ENCODE data around the gene IL1R2. TPM values are rescaled to one million over a fixed set of nuclear protein-coding genes. Genes with fewer than 3 reads are reported as not detected.

IL1R2 gene
- total RNA-seq, 6 donors from 2014 or later: 24.7 to 84.8 (median 60.0) TPM

DNA sequence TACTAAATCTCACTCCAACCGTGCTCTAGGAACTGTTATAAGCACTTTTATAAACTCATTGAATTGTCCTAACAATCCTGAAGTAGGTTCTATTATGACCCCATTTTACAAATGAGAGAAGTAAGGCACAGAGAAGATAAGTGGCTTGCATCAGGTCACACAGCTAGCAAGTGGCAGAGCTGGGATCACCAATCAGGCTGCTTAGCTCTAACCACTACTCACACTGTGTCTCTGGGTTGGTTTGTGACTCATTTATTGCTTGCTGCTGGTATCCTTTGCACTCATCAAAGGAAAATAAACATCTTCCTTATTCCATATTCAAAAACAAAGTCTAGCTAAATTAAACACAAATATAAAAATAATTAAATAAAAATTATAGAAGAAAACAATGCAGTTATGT, 42.5 kb upstream of the IL1R2 start:
- WGBS, 2 donors: 55 to 85% methylated on average over 1 of the region's 1 CpG
- DNase-seq: no peak
- no peak for ATAC-seq (ENCODE audit: low FRiP score in 2 of 2)
- H3K4me1 ChIP-seq: no peaks in the 10 kb centered on the region
- no peaks in the 10 kb centered on the region for H3K9me3 ChIP-seq
- no peak overlapping the region for H3K4me3 ChIP-seq
- H3K27me3 ChIP-seq: no peaks in the 10 kb centered on the region
- H3K36me3 ChIP-seq: no peaks in the 10 kb centered on the region
- TF ChIP-seq EP300 (IDR thresholded peaks at IDR 0.05): no peak
- TF ChIP-seq, protein P1, sequence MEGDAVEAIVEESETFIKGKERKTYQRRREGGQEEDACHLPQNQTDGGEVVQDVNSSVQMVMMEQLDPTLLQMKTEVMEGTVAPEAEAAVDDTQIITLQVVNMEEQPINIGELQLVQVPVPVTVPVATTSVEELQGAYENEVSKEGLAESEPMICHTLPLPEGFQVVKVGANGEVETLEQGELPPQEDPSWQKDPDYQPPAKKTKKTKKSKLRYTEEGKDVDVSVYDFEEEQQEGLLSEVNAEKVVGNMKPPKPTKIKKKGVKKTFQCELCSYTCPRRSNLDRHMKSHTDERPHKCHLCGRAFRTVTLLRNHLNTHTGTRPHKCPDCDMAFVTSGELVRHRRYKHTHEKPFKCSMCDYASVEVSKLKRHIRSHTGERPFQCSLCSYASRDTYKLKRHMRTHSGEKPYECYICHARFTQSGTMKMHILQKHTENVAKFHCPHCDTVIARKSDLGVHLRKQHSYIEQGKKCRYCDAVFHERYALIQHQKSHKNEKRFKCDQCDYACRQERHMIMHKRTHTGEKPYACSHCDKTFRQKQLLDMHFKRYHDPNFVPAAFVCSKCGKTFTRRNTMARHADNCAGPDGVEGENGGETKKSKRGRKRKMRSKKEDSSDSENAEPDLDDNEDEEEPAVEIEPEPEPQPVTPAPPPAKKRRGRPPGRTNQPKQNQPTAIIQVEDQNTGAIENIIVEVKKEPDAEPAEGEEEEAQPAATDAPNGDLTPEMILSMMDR (IDR thresholded peaks at IDR 0.05): no peak
- TF ChIP-seq POLR2A (IDR thresholded peaks at IDR 0.05): no peak
- no peak for TF ChIP-seq POLR2AphosphoS5 (IDR thresholded peaks at IDR 0.05)
- no peak overlapping the region for H3K27ac ChIP-seq

DNA sequence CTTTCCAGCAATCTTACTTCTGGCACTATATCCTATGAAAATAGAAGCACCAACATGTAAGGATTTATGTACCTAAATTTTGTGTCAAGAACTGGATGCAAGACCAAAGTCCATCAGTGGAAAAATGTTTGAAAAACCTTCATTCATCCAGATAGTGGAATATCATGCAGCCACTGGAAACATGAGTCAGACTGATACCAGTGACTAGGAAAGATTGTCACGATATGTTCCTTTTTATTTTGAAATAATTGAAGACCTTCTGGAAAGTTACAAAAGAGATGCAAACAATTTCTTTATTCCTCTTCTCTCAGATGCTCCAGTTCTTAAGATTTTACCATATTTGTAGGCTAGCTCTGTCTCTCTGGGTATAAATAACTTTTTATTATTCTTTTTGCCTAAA, 40.5 kb upstream of the IL1R2 start:
- TF ChIP-seq, protein P1 (IDR thresholded peaks at IDR 0.05): no peak
- no peak for TF ChIP-seq POLR2AphosphoS5 (IDR thresholded peaks at IDR 0.05)
- TF ChIP-seq POLR2A (IDR thresholded peaks at IDR 0.05): no peak
- no peak for TF ChIP-seq EP300 (IDR thresholded peaks at IDR 0.05)
- DNase-seq: no peak
- H3K27ac ChIP-seq: no peak overlapping the region
- WGBS, 2 donors: 57 to 61% methylated on average over 1 of the region's 1 CpG
- H3K4me1 ChIP-seq: no peaks in the 10 kb centered on the region
- no peaks in the 10 kb centered on the region for H3K9me3 ChIP-seq
- H3K4me3 ChIP-seq: no peak overlapping the region
- no peak for ATAC-seq (ENCODE audit: low FRiP score in 2 of 2)
- no peaks in the 10 kb centered on the region for H3K36me3 ChIP-seq
- no peaks in the 10 kb centered on the region for H3K27me3 ChIP-seq

DNA sequence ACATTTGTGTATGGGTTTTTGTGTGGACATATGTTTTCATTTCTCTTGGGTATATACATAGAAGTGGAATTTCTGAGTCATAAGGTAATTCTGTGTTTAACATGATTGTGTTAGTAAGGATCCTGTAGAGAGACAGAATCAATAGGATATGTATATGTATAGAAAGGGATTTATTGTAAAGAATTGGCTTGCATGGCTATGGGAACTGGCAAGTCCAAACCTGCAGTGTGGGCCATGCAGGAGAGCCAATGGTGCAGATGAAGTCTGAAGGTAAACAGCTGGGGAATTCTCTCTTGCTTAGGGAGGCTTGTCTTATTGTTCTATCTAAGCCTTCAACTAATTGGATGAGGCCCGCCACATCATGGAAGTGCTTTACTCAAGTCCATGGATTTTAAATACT, 39.2 kb upstream of the IL1R2 start:
- Histone ChIP-seq H3K36me3 (no peaks in the 10 kb centered on the region), H3K27me3 (no peaks in the 10 kb centered on the region), H3K9me3 (no peaks in the 10 kb centered on the region), H3K4me3 (no peak overlapping the region), H3K27ac (no peak overlapping the region), H3K4me1 (no peaks in the 10 kb centered on the region)
- ATAC-seq (ENCODE audit: low FRiP score in 2 of 2): no peak
- 91 to 100% methylated on average over 1 of the region's 1 CpG for WGBS, 2 donors
- no peak for TF ChIP-seq EP300 (IDR thresholded peaks at IDR 0.05)
- TF ChIP-seq POLR2A (IDR thresholded peaks at IDR 0.05): no peak
- TF ChIP-seq POLR2AphosphoS5 (IDR thresholded peaks at IDR 0.05): no peak
- TF ChIP-seq, protein P1 (IDR thresholded peaks at IDR 0.05): no peak
- no peak for DNase-seq

DNA sequence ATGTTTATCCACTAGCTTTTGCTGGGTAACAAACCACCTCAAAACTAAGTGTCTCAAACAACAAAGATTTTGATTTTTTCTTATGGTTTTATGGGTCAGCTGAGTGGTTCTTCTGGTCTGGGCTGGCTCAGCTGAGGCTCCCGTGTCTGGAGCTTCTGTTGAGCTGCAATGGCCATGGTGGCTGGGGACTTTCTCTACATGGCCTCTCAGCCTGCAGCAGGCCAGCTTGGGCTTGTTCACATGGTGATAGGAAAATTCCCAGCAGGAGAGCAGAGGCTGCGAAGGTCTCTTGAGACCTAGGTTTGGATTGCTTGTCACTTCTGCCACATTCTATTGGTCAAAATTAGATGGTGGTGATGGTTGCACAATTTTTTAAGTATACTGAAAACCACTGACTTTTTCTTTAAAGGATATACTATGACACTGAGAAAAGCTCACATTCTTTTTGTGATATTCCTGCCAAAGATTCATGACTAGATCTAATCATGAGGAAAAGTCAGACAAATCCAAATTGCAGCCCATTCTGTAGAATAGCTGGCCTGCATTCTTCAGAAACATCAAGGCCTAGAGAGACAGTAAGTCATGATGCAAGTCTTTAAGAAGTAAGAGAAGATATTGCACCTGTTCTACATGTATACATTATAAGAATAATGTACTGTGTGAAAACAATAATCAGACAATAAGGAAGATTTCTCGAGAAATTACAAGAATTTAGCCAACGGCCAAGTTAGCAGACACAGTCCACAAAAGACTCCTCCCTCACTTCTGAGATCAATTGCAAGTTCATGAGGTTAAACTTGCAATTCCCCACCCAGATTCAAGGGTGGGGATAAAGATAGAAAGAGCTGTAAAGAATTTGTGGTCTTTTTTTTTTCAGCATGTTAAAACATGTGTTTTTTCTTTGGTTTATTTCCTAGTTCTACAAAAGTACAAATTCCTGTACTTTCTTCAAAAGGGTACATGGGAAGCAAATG, 35.0 kb upstream of the IL1R2 start:
- no peak for ATAC-seq (ENCODE audit: low FRiP score in 2 of 2)
- H3K27me3 ChIP-seq: no peaks in the 10 kb centered on the region
- no peak for DNase-seq
- TF ChIP-seq POLR2AphosphoS5 (IDR thresholded peaks at IDR 0.05) (no peak), POLR2A (IDR thresholded peaks at IDR 0.05) (no peak), EP300 (IDR thresholded peaks at IDR 0.05) (no peak)
- TF ChIP-seq, protein P1 (IDR thresholded peaks at IDR 0.05): no peak
- peak overlapping the region in 3 of 4 donors; percentile 22 to 86 (median 61) for H3K27ac ChIP-seq
- WGBS, 2 donors: 70 to 81% methylated on average over 4 of the region's 4 CpGs
- H3K4me3 ChIP-seq: no peak overlapping the region
- H3K36me3 ChIP-seq: no peaks in the 10 kb centered on the region
- H3K4me1 ChIP-seq: peaks cover 6 to 18% (median 8%) of the 10 kb centered on the region in 4 donors
- H3K9me3 ChIP-seq: no peaks in the 10 kb centered on the region
